Stimulated activated CD4-positive, alpha-beta T cell treated with anti-CD3 and anti-CD28 coated beads, Interleukin-15, amount 100 ng/mL, for 48 hours (primary cell): Measurements from ENCODE around the gene KIFAP3.
"Not testable (repeated sequence)": the region's sequence is repeated elsewhere in the genome, so short reads cannot be mapped to it uniquely, and the experiment has no call there.

Experiments used
- DNase-seq, 2 donors: peaks; one replicate each; pipeline ENCODE4 v3.0.0-alpha.2; 2020; ENCODE audit warnings: low read depth in 2 of 2

KIFAP3 gene

GRCh38 chr1:170063109-170063826 lies 11.2 kb downstream of the KIFAP3 start:
- no peak for DNase-seq

GRCh38 chr1:170061676-170062075 lies 12.8 kb downstream of the KIFAP3 start:
- not testable (repeated sequence) for DNase-seq

- DNase-seq, result not testable (repeated sequence)
Measured at GRCh38 chr1:170060015-170060520, 14.4 kb downstream of the KIFAP3 start.

GRCh38 chr1:170049176-170049800 lies 25.2 kb downstream of the KIFAP3 start:
- DNase-seq, result no peak

GRCh38 chr1:170048515-170048914 lies 26.0 kb downstream of the KIFAP3 start:
- DNase-seq, result no peak

GRCh38 chr1:170044187-170044586 lies 30.3 kb downstream of the KIFAP3 start:
- DNase-seq, result no peak

- no peak for DNase-seq
Measured at GRCh38 chr1:170041423-170042192, 32.9 kb downstream of the KIFAP3 start.

- no peak for DNase-seq
Measured at GRCh38 chr1:170032531-170033280, 41.8 kb downstream of the KIFAP3 start.

GRCh38 chr1:170030212-170030611 lies 44.3 kb downstream of the KIFAP3 start:
- no peak for DNase-seq

- DNase-seq, result no peak
Measured at GRCh38 chr1:170027760-170028159, 46.7 kb downstream of the KIFAP3 start.

- DNase-seq, result no peak
Measured at GRCh38 chr1:170020859-170021258, 53.6 kb downstream of the KIFAP3 start.

GRCh38 chr1:170017478-170017877 lies 57.0 kb downstream of the KIFAP3 start:
- DNase-seq, result no peak

- DNase-seq, result no peak
Measured at GRCh38 chr1:170012920-170013319, 61.6 kb downstream of the KIFAP3 start.

- peak in 1 of 2 donors; percentile 5 for DNase-seq
Measured at GRCh38 chr1:170010443-170010842, 64.1 kb downstream of the KIFAP3 start.

- no peak for DNase-seq
Measured at GRCh38 chr1:170009551-170009950, 64.9 kb downstream of the KIFAP3 start.

- DNase-seq, result not testable (repeated sequence)
Measured at GRCh38 chr1:170008745-170009144, 65.8 kb downstream of the KIFAP3 start.

- DNase-seq, result not testable (repeated sequence)
Measured at GRCh38 chr1:170003270-170003835, 71.1 kb downstream of the KIFAP3 start.

GRCh38 chr1:170001266-170001665 lies 73.2 kb downstream of the KIFAP3 start:
- DNase-seq, result no peak

GRCh38 chr1:169999761-170000160 lies 74.7 kb downstream of the KIFAP3 start:
- DNase-seq, result no peak

- DNase-seq, result no peak
Measured at GRCh38 chr1:169999331-169999741, 75.2 kb downstream of the KIFAP3 start.

- no peak for DNase-seq
Measured at GRCh38 chr1:169995993-169996392, 78.5 kb downstream of the KIFAP3 start.
